GM18499 (cell line): ENCODE results near the gene HELZ2.

Experiments
- ATAC-seq: cut with Tn5 transposase; IDR thresholded peaks from one replicate; pipeline ENCODE4 v1.9.1; 2021; ENCODE audit warnings: moderate number of reproducible peaks; ENCODE audit not compliant: insufficient read depth, unreplicated experiment

HELZ2 gene

DNA sequence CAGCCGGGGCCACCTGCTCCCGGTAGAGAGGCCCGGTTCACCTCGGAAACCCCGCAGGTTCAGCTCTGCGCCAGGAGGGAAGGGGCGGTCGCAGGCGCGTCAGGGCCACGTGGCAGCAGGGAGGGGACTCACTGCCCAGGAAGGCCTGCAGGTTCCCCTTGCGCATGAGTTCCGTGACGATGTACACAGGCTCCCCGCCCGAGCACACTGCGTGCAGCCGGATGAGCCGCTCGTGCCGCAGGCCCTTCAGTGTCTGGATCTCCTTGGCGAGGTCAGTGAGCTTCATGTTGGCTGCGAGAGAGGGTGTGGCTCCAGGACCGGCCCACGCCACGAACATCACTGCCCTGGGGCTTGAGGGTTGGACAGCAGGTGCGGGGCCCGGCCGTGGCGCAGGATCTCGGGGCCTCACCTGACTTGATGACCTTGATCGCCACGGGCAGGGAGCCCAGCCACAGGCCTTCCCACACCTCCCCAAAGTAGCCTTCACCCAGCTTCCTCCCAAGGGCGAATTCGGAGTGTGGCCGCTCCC lies 31.9 kb downstream of the HELZ2 start:
- no peak for ATAC-seq

DNA sequence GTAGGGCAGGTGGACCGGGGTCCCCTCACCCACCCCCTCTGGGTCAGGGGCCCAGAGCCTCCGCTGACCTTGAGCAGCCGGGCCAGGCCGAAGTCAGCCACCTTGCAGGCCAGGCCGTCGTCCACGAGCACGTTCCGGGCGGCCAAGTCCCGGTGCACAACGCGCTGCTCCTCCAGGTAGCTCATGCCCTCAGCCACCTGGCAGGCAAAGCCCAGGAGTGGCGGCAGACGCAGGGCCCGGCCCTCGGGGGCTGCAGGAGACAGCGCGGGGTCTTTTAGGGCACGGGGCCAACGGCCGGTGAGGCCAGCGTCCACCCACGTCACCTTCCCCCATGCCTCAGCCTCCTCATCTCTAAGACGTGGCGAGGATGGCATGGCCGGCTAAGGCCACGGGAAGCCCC lies 32.7 kb downstream of the HELZ2 start:
- no peak for ATAC-seq

DNA sequence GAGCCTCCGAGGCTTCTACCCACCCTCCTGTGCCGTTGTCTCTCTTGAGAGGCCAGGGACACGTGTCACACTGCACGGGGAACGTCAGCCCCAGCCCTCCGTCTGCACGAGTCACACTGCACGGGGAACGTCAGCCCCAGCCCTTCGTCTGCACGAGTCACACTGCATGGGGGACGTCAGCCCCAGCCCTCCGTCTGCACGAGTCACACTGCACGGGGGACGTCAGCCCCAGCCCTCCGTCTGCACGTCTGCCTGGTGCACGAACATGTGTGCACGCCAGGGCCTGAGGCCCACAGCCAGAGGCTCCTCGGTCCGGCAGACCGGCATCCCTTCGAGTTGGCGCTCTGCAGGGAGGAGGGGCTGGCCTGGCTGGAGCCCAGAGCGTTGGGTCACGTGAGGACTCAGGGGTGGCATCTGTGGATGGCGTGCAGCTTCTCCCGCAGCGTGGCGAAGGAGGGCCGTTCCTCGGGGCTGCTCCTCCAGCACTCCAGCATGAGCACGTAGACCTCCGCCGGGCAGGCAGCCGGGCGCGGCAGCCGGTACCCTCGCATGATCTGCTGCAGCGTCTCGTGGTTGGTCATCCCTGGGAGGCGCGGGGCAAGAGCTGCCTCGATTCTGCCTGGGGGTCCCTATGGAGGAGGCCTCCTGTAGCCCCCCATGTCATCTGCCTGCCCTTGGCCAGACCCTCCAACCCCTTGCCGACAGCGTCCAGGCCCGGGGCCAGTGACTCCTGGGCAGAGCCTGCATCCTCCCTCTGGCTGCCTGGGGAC lies 33.4 kb downstream of the HELZ2 start:
- no peak for ATAC-seq

DNA sequence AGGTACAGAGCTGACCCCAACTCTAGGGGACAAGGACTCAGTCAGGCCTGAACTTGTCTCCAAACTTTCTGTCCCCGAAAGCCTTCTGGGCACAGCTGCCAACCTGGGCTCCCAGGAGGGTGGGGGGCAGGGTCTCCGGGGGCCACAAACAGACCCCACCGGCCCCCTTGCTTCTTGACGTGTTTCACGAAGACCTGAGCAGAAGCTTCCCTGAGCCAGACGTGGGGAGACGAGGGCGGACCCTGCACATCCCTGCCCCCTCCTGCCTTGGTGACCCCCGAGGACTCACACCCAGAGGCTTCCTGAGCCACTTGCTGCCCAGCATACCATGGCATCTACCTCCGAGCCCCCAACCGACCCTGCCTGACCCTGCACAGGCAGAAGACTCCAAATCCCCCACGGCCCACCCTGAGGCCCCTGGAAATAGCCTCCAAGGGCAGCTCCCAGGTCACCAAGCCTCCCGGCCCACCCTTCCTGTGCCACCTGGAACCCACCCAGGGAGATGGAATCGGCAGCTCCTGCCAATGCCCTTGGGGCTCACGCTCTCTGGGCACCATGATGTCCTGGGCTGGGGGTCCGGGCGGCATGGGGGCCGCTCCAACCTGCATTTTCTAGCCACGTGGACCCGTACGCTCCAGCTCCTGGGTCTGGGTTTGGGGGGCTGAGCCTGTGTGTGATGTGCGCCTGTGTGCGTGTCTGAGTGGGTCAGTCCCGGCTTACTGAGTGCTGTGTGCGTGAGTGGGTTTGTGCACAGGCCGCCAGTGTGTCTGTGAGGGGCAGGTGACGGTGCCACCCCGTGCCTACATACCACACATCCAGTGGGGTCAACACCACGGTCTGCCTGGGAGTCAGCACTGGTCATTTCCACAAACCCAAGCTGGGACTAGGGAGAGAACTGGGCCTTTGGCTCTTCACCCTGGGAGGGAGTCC lies 34.3 kb downstream of the HELZ2 start:
- ATAC-seq = no peak

DNA sequence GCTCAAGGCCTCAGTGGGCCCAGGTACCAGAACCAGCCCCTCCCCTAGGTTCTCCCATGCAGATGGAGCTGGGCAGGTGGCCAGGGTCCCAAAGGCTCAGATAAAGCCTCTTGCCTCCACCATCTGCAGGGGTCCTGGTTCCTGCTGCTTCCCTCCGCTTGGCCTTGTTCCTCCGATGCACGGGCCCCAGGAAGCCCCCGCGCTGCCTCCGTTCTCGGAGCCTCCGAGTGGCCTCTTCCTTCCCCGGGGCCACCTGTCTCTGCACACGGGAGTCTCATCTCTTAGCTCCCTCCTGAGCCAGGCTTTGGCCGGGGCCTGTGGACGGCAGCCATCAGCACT lies 35.0 kb downstream of the HELZ2 start:
- ATAC-seq = no peak

DNA sequence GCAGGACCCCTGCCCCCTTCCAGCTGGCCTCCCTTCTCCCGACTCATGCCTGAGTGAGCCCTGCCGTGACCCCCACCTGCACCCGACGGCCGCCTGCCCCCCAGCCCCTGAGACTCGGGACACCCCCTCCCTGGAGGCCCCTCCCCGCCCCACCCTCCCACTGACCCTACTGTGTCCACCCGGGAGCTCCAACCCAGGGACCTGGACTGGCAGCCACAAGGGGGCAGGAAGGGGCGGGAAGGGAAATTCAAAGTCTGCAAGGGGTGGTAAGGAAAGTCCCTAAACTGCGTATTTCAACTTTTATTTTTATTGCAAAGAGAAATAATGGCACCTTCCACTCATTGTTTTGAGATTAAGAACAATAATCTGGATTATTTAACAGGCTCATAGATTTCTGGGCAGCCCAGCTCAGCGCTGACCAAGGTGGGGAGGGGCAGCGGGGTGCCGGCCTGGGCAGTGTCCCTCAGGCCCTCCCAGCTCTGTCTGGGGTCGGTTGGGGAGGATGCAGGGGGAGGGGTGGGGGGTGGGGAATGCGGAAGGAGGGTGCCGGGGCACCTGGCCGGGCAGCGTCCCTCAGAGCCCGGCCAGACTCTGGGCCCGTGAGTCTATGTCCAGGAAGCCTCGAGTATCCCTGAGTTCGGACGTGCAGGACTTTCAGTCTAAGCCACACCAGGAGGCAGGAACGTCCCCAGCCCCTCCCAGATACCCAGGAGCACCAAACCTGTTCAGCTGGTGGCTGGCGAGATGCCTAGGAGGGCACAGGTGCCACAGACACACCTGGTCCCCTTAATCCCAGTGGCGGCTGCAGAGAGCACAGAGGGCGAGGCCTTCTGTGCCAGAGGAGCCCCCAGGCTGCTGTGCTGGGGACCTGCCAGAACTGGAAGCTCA lies 35.6 kb downstream of the HELZ2 start:
- ATAC-seq = no peak

DNA sequence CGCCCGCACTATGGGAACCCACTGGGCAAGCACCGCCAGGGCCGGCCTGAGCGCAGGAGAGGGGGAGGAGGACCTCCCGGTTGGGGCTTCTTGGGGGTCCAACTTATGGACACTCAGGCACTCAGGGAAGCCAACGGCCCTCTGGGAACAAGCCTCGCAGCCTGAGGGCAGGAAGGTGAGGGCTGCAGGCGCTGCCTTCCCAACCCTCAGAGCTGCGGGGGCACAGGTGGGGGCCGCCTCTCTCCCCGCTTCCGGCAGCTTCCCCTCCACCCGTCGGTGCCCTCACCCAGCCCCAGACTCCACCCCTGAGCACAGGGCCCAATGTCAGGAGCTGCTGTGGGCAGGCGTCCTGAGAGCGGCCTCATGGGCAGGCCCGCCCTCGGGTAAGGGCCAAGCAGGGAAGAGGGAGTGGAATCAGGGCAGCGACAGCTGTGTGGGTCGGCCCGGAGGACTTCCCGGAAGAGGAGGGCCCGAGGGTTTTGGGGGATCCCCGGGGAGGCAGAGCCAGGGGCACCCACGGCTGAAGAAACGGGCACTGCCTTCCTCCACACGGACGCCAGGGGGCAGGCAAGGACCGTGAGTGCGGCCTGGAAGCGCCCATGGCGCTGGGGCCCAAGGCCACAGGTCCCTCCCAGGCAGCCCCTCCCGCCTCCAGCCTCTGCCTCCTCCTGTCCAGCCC lies 36.4 kb downstream of the HELZ2 start:
- ATAC-seq = peak; percentile 57

DNA sequence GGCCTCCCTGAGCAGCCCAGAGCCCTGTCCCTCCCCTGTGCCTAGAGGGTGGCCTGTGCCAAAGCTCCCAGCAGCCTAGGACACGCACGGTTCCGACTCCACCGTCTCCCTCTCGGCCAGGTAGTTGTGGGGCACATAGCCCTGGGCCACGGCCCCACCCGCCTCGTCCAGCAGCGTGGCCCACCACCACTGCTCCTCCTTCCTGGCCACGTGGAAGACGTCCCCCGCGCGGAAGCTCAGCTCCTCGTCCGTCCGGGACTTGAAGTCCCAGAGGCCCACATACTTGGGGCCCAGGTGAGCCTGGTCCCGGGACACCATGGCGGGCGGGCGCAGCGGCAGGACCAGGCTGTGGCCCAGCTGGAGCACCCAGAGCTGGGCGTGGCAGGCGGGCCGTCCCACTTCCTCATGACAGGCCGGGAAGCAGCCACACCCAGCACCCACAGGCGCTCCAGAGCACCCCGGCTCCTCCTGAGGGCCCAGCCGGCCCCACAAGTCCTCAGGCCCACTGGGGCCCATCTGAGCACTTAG lies 37.0 kb downstream of the HELZ2 start, which contains the start of gene PTK6:
Gene PTK6, minus strand, starts transcription at position 380 of the 528 bp plus-strand sequence. Its CDS starts 62 bp downstream, at position 318.
- ATAC-seq = no peak

DNA sequence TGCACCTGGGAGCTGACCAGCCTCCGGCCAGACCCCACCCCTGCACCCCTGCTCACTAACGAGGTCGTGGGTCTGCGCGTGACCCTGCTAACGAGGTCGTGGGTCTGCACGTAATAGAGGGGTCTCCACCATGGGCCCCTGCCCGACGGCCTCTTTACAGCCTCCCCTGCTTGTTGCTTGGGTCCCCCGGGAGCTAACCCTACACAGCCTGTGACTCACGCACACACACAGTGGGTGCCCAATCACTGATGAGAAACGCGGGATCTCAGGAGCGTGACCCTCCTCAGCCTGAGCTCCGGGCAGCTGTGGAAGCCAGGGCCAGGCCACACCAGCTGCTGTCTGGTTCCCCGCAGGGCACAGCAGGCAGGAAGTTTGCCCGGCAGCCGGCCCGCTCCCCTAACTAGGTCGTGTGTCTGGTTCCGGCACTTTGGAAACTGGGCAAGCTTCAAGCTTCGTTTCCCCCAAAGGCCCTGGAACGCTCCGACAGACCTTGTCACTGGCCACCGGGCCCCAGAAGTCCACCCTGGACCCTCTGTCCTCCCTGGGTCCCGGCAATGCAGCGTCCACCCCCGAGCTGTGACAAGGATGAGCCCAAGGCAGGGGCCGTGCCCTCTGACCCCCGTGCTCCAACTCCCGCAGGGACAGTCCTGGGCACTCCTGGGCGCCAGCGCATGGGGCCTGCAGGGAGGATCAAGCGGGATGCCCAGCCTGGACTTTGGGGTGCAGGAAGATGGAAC lies 37.6 kb downstream of the HELZ2 start:
- ATAC-seq = no peak

DNA sequence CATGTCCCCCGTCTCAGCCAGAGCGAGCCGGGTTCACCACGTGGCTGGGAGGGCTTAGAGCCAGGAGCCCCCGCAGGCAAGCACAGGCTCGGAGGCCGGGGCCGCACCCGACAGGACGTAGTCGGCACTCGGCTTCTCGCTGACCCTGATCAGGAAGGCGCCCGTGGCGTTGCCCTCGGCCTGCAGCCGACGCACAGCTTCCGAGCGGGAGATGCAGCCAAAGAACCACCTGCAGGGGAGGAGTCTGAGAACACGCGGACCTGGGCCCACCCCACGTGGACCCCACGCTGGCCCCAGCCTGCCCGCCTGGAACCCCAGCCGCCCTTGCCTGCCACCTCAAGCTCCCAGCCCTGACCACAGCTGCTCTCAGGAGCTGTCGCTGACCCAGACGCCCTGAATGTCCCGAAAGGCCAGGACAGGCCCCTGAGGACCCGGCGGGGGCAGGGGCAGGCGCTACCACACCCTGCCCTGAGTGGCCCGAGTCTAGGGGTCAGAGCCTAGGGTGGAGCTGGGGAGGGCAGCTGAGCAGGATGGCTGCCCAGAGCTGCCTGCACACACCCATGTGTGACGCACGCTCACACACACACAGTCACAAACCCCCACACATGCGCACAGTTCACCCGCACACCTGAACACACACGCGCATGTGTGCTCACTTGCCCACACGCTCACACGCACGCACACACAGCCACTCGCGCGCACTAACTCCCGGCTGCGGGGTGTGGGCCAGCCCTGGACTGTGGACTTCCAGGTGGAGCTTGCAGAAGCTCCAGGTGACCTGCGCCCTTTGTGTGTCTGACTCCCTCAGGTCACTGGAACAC lies 39.0 kb downstream of the HELZ2 start:
- no peak for ATAC-seq

DNA sequence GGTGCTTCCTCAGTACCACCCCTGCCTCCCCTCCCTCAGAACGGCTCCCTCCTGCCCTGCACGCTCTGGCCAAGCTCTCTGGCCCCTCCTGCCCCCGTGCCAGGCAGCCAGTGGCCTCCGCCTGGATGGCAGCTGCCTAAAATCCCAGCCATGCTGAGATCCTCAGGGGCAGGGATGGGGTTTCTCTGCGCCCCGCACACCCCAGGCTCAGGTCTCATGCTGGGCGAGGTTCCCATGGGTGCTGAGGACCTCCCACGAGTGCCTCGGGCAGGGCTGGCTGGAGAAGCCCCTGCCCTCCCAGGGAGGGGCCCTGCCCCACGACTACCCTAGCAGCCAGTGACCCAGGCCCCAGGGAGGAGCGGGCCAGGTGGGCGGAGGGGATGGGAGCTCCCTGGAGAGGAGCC lies 39.6 kb downstream of the HELZ2 start:
- ATAC-seq = no peak

DNA sequence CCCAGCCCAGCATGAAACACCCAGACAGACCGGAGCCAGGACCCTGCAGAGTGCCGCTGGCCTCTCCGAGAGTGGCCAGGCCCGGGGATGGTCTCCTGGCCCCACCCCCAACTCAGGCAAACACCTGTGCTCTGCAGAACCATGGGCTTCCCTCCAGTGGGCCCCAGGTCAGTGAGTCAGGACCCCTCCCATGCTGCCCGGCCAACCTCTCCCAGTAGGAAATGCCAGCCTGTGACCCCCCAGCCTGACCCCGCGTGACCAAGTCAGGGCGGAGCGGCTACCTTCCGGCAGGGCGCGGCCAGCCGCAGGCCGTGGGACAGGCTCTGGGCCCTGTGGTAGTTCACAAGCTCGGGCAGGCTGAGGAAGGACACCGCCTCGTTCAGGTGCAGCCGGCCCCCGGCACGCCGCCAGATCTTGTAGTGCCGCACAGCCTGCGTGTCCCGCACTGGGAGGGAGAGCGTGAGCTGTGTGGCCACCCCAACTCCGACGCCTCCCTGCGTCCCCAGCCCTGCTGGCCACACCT lies 40.1 kb downstream of the HELZ2 start:
- no peak for ATAC-seq

DNA sequence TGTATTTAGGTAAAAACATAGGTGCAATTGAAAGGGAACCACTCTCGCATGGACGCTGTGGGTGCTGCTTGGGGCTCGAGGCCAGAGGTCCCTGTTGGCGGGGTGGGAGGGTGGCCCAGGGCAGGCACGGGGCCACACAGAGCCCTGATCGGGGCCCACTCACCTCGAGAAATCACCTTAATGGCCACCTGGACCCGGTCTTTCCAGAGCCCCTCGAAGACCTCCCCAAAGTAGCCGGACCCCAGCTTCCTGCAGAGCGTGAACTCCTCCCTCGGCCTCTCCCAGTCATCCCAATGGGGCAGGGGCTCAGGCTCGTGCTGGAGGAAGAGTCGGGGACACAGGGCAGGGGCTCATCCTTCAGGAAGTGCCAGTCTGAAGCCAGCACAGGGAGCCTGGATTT lies 40.7 kb downstream of the HELZ2 start:
- no peak for ATAC-seq

DNA sequence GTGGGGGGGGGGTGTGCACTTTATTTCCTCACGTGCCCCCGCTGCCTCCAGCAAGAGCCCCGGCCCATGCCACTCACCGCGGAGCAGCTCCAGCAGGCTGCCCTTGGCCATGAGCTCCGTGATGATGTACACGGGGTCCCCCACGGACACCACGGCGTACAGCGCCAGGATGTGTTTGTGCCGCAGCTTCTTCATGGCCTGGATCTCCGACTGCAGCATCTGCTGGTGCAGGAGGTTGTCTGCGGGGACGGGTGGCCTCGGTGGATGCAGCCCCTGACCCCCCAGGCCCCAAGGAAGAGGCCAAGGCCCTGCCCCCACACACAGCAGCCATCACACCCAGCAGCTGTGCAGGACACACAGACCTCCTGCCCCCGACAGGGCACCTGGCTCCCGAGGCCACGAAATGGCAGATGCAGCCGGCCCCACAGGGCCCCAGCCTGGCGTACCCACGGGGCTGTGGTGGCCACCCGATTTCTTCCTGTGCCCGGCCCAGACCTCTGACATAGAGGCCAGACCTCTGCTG lies 41.5 kb downstream of the HELZ2 start:
- no peak for ATAC-seq

DNA sequence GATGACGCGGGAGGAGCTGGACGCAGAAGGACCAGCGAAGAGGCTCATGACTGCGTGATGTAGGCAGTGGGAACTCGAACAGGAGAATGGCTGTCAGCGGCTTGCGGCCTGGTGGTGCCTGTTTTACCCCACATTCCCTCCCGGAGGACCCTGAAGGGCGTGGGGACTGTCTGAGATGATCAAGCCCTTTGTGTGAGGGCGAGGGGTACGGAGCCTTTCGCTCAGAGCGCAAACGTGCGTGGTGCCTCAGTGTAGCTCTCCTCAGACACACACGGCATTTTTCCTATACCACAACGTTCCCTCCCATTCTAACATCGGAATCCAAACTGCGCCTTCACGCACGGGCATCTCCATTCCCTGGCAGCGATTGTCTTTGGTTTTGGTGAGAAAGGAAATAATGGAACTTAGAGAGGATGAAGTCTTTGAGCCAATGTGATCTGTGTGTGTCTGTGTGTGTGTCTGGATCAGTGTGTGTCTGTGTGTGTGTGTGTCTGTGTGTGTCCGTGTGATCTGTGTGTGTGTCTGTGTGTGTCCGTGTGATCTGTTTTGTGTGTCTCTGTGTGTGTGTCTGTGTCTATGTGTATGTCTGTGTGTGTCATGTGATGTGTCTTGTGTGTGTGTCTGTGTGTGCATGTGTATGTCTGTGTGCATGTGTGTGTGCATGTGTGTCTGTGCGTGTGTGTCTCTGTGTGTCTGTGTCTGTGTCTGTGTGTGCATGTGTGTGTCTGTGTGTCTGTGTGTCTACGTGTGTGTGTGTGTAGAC lies 42.2 kb downstream of the HELZ2 start:
- ATAC-seq = no peak

DNA sequence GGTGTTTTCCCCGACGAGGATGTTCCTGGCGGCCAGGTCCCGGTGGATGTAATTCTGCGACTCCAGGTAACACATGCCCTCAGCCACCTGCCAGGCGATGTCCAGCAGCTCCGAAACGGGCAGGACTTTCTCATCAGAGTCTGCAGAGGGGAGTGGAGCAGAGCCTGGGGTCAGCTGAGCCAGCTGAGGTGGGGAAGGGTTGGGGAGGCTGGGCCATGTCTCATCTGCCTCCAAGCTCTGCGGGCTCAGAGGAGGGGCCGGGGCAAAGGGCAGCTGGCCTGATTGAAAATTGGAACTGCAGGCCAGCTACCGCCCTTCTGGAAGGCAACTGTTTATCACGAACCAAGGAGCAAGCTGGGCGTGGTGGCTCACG lies 43.3 kb downstream of the HELZ2 start:
- ATAC-seq = no peak
